A673 (cell line): ENCODE measurements around the gene DAB1.

Experiments
- CTCF ChIP-seq: fragments of 300-800, 200-600 bp; sonication (generic); conservative IDR thresholded peaks from 2 replicates; pipeline ENCODE4 v1.5.1; 2017; ENCODE audit warnings: low read depth, mild to moderate bottlenecking, antibody characterized with exemption, low read length, moderate library complexity, mixed read lengths
- EZH2 ChIP-seq: fragments of 200-600 bp; sonication (generic); IDR thresholded peaks from 2 replicates; pipeline ENCODE4 v1.6.1; 2017; ENCODE audit warnings: borderline replicate concordance, low read depth, mild to moderate bottlenecking, mixed read lengths, antibody characterized with exemption, low read length; ENCODE audit not compliant: poor library complexity, severe bottlenecking

- TF ChIP-seq EZH2 (no peak), CTCF (no peak)
These were observed 339.2 kb downstream of the DAB1 start for GRCh38 chr1:57084701-57085100.
